ACC112 (cell line): Measurements from ENCODE around the gene HOXD8.

Experiments used
- H2AFZ ChIP-seq: fragments of 200-600 bp; sonication (generic); one replicate; pipeline ENCODE4 v1.6.0; 2017; ENCODE audit warnings: antibody characterized with exemption, low read length; ENCODE audit not compliant: unreplicated experiment
- H3K27ac ChIP-seq: fragments of 200-600 bp; sonication (generic); 2 replicates; pipeline ENCODE4 v1.5.1; 2014; ENCODE audit warnings: low read depth, mild to moderate bottlenecking, antibody characterized with exemption, low read length, moderate library complexity
- H3K27me3 ChIP-seq: fragments of 200-600 bp; sonication (generic); 2 replicates; pipeline ENCODE4 v1.6.1; 2014; ENCODE audit warnings: mild to moderate bottlenecking, antibody characterized with exemption, low read length, moderate library complexity, mixed read lengths; ENCODE audit not compliant: insufficient read depth
- H3K36me3 ChIP-seq: fragments of 200-600 bp; sonication (generic); 2 replicates; pipeline ENCODE4 v1.6.1; 2016; ENCODE audit warnings: mild to moderate bottlenecking, antibody characterized with exemption, low read length, moderate library complexity, mixed read lengths; ENCODE audit not compliant: insufficient read depth
- H3K4me1 ChIP-seq: fragments of 200-600 bp; sonication (generic); one replicate; pipeline ENCODE4 v1.6.1; 2016; ENCODE audit warnings: low read length, mixed read lengths; ENCODE audit not compliant: insufficient read depth, unreplicated experiment, control insufficient read depth
- H3K4me3 ChIP-seq: fragments of 200-600 bp; sonication (generic); 2 replicates; pipeline ENCODE4 v1.5.1; 2014; ENCODE audit warnings: mild to moderate bottlenecking, low read depth, low read length
- H3K79me2 ChIP-seq: fragments of 200-600 bp; sonication (generic); one replicate; pipeline ENCODE4 v1.6.0; 2016; ENCODE audit warnings: low read length; ENCODE audit not compliant: control insufficient read depth, unreplicated experiment, insufficient read depth

Gene HOXD8

GRCh38 chr2:176146101-176146500, 16.6 kb downstream of the HOXD8 start:
- Histone ChIP-seq H3K36me3 (0 out of 2 replicates have a peak, but pooled peaks cover 3% of the 10 kb centered on the region), H3K4me1 (peaks cover 1% of the 10 kb centered on the region), H2AFZ (no peak overlapping the region), H3K4me3 (no peak overlapping the region), H3K27me3 (no peaks in the 10 kb centered on the region), H3K27ac (no peak overlapping the region), H3K79me2 (peaks cover 16% of the 10 kb centered on the region)

DNA sequence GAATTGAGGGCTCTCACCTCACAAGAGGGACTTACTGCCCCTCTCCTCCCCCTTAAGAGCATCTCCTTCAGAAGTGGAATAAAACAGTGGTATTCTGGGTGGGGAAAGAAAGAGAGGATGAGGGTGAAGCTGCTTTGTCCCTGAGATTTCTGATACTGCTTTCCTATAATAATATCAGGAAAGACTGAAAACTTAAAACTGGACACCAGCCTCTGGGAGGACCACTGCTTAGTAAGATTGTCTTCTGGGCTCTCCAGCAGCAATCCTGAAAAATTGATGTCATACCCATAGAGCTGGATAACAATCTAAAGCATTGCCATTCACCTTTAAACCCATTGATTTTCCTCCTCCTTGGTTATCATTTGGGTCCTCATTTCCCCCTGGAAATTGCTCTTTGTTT, 17.1 kb downstream of the HOXD8 start:
- Histone ChIP-seq H3K27me3 (no peaks in the 10 kb centered on the region), H3K79me2 (peaks cover 10% of the 10 kb centered on the region), H3K4me3 (no peak overlapping the region), H3K4me1 (no peaks in the 10 kb centered on the region), H3K27ac (no peak overlapping the region), H2AFZ (no peak overlapping the region), H3K36me3 (0 out of 2 replicates have a peak, but pooled peaks cover 3% of the 10 kb centered on the region)

- Histone ChIP-seq H3K4me1 (no peaks in the 10 kb centered on the region), H3K27ac (no peak overlapping the region), H3K4me3 (no peak overlapping the region), H2AFZ (no peak overlapping the region), H3K36me3 (0 out of 2 replicates have a peak, but pooled peaks cover 3% of the 10 kb centered on the region), H3K27me3 (no peaks in the 10 kb centered on the region), H3K79me2 (peaks cover 4% of the 10 kb centered on the region)
These were observed 17.8 kb downstream of the HOXD8 start for GRCh38 chr2:176147210-176147799.

- Histone ChIP-seq H3K4me1 (no peaks in the 10 kb centered on the region), H3K36me3 (0 out of 2 replicates have a peak, but pooled peaks cover 3% of the 10 kb centered on the region), H3K4me3 (no peak overlapping the region), H3K27me3 (no peaks in the 10 kb centered on the region), H2AFZ (no peak overlapping the region), H3K79me2 (peaks cover 4% of the 10 kb centered on the region), H3K27ac (no peak overlapping the region)
These were observed 18.4 kb downstream of the HOXD8 start for GRCh38 chr2:176147800-176148496.

GRCh38 chr2:176148751-176149421, 19.4 kb downstream of the HOXD8 start:
- Histone ChIP-seq H3K79me2 (peaks cover 4% of the 10 kb centered on the region), H3K27me3 (no peaks in the 10 kb centered on the region)

DNA sequence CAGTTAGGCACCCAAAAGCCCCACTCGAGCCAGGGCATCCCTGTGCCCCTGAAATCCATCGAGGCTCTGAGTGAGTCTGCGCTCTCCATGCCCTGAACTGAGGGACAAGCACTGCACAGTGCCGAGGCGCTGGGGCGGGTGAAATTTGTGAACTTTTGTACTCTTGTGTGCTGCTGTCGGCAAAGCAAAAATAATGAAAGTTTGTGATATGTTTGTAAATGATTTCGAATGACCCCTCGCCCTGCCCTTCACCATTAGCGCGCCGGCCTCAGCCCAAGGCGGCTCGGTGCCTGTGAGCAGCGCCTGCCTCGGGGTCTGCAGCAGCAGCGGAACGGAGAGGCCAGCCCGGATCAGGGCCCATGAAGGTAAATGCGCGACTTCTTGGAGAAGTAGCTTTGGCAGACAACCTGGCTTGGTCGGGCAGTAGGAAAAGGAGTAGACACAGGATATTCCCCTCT, 20.0 kb downstream of the HOXD8 start:
- no peaks in the 10 kb centered on the region for H3K27me3 ChIP-seq

More at GRCh38 chr2:176148751-176149421, 19.4 kb downstream of the HOXD8 start:
- Histone ChIP-seq H2AFZ (no peak overlapping the region), H3K36me3 (0 out of 2 replicates have a peak, but pooled peaks cover 3% of the 10 kb centered on the region), H3K4me1 (no peaks in the 10 kb centered on the region), H3K27ac (no peak overlapping the region), H3K4me3 (no peak overlapping the region)

DNA sequence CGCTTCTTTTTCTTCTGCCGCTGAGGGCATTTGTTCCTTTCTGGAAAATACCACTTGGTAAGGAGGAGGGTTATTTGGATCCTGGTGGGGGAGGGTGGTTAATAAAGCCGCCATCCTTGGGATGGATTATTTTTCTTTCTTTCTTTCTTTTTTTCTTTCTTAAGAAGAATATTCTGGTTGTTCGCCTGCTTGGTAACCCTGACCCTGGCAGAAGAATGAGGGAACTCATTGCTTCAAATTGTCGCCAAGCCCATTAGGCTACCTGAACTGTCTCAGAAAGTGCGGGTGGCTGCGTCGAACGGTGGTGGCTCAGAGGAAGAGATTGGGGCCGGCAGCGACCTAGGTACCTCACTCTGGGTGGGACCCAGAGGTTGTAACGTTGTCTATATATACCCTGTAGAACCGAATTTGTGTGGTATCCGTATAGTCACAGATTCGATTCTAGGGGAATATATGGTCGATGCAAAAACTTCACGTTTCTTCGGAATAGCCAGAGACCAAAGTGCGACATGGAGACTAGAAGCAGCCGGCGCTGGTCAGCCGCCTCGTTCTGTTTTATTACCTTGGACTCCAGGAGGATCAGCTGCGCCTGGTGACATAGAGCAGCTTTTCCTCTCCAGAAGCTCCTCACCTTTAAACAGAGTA, 20.6 kb downstream of the HOXD8 start:
- no peak overlapping the region for H3K4me3 ChIP-seq
- no peaks in the 10 kb centered on the region for H3K4me1 ChIP-seq
- no peaks in the 10 kb centered on the region for H3K27me3 ChIP-seq
- no peak overlapping the region for H2AFZ ChIP-seq
- 0 out of 2 replicates have a peak, but pooled peaks cover 3% of the 10 kb centered on the region for H3K36me3 ChIP-seq
- H3K79me2 ChIP-seq: peaks cover 3% of the 10 kb centered on the region
- no peak overlapping the region for H3K27ac ChIP-seq

More for the DNA sequence above, 20.0 kb downstream of the HOXD8 start:
- Histone ChIP-seq H3K4me3 (no peak overlapping the region), H3K36me3 (0 out of 2 replicates have a peak, but pooled peaks cover 3% of the 10 kb centered on the region), H2AFZ (no peak overlapping the region), H3K79me2 (peaks cover 4% of the 10 kb centered on the region), H3K27ac (no peak overlapping the region), H3K4me1 (no peaks in the 10 kb centered on the region)

DNA sequence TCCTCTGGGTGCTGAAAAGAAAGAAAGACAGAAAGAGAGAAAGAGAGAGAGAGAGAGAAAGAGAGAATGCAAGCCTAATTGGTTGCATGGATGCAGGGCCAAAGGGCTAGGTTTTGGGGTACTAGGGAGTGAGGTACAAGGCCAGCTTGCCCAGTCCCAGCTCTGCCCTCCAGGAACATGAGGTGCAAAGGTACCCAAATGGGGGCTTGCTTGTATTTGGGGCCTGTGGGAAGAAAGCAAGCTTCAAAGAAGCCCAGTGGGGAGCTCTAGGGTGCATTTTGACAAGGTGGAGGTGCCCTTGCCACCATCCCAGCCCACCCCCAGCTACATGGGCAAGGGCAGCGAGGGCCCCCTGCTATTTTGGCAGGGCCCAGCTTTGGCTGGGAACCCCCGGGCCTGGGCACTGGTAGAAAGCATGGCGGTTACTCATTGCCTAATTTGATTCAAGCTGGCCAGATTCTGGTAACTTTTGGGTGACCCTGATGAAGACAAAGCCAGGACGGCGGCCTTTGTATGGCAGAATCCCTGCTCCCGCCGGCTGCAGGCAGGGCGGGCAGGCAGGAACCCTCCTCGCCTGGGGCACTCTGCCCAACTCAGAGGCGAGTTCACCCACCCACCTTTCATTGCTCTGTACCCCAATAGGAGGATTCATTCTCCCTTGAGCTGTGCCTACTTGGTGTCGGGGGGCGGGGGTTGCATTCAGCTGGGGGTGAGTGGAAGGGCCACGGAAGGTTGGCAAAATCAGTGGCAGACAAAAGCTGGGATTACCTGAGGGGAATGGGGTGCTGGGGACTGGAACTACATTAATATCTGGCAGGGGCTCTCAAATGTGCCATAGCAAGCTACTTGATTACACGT, 21.3 kb downstream of the HOXD8 start:
- H3K4me3 ChIP-seq: no peak overlapping the region
- H3K4me1 ChIP-seq: no peaks in the 10 kb centered on the region
- H3K79me2 ChIP-seq: no peaks in the 10 kb centered on the region
- 0 out of 2 replicates have a peak, but pooled peaks cover 3% of the 10 kb centered on the region for H3K36me3 ChIP-seq
- no peaks in the 10 kb centered on the region for H3K27me3 ChIP-seq
- H3K27ac ChIP-seq: no peak overlapping the region
- H2AFZ ChIP-seq: no peak overlapping the region

- Histone ChIP-seq H3K79me2 (no peaks in the 10 kb centered on the region), H3K4me3 (no peak within 1 kb of the TSS), H3K27ac (no peak within 1 kb of the TSS), H2AFZ (no peak within 1 kb of the TSS), H3K36me3 (0 out of 2 replicates have a peak, but pooled peaks cover 3% of the 10 kb centered on the region), H3K4me1 (no peaks in the 10 kb centered on the region), H3K27me3 (no peaks in the 10 kb centered on the region)
These were observed 22.2 kb downstream of the HOXD8 start, which contains the start of gene HOXD4 for GRCh38 chr2:176151442-176152287. Gene HOXD4 (plus strand): TSS chr2:176151550. CDS start chr2:176151634, 84 bp downstream.
